ENCODE data around the gene GRPEL1.

GRPEL1 gene

GRCh38 chr4:7043284-7044136, 24.4 kb downstream of the GRPEL1 start, which contains the start of gene TADA2B:
Gene TADA2B (plus strand): TSS chr4:7043372. CDS start chr4:7043580, 208 bp downstream.
- H3K9me3 Mint-ChIP-seq, result no peaks in the 10 kb centered on the region
- H3K27ac Mint-ChIP-seq, result peak within 1 kb of the TSS; percentile 82
- peaks cover 38% of the 10 kb centered on the region for H3K36me3 Mint-ChIP-seq (ENCODE audit: low read depth)
- no peaks in the 10 kb centered on the region for H3K27me3 Mint-ChIP-seq
- intact Hi-C loops (cut with micrococcal nuclease), result loop anchor here (1.0 to 2.0 kb wide), 3 partner anchors 25 to 59 kb away; partner anchors contain the start of gene GRPEL1
- peaks cover 58% of the 10 kb centered on the region for H3K4me1 Mint-ChIP-seq (ENCODE audit: low read depth)
- peak within 1 kb of the TSS; percentile 82 for H3K4me3 Mint-ChIP-seq

GRCh38 chr4:7042503-7043283, 25.2 kb downstream of the GRPEL1 start:
- Mint-ChIP-seq H3K27me3 (no peaks in the 10 kb centered on the region), H3K9me3 (no peaks in the 10 kb centered on the region), H3K4me1 (ENCODE audit: low read depth) (peaks cover 56% of the 10 kb centered on the region), H3K4me3 (peak overlapping the region; percentile 82), H3K36me3 (ENCODE audit: low read depth) (peaks cover 36% of the 10 kb centered on the region), H3K27ac (peak overlapping the region; percentile 80)
- intact Hi-C loops (cut with micrococcal nuclease), result loop anchor here (1.0 to 2.0 kb wide), 3 partner anchors 26 to 60 kb away; partner anchors contain the start of gene GRPEL1

GRCh38 chr4:7041801-7042502, 25.9 kb downstream of the GRPEL1 start:
- H3K27ac Mint-ChIP-seq, result peak overlapping the region; percentile 80
- no peaks in the 10 kb centered on the region for H3K27me3 Mint-ChIP-seq
- peaks cover 29% of the 10 kb centered on the region for H3K36me3 Mint-ChIP-seq (ENCODE audit: low read depth)
- H3K4me1 Mint-ChIP-seq (ENCODE audit: low read depth), result peaks cover 48% of the 10 kb centered on the region
- no peaks in the 10 kb centered on the region for H3K9me3 Mint-ChIP-seq
- peak overlapping the region; percentile 82 for H3K4me3 Mint-ChIP-seq
- intact Hi-C loops (cut with micrococcal nuclease), result loop anchor here (2.0 kb wide), 2 partner anchors 55 to 61 kb away; no protein-coding TSS in a partner anchor

- Mint-ChIP-seq H3K27me3 (no peaks in the 10 kb centered on the region), H3K4me3 (peak overlapping the region; percentile 82), H3K4me1 (ENCODE audit: low read depth) (peaks cover 41% of the 10 kb centered on the region), H3K36me3 (ENCODE audit: low read depth) (peaks cover 22% of the 10 kb centered on the region), H3K9me3 (no peaks in the 10 kb centered on the region), H3K27ac (peak overlapping the region; percentile 80)
- intact Hi-C loops (cut with micrococcal nuclease), result no loop called here
These were observed 26.6 kb downstream of the GRPEL1 start for GRCh38 chr4:7041246-7041645.

- peak overlapping the region; percentile 80 for H3K27ac Mint-ChIP-seq
- intact Hi-C loops (cut with micrococcal nuclease), result no loop called here
- peaks cover 17% of the 10 kb centered on the region for H3K36me3 Mint-ChIP-seq (ENCODE audit: low read depth)
- no peaks in the 10 kb centered on the region for H3K9me3 Mint-ChIP-seq
- H3K4me1 Mint-ChIP-seq (ENCODE audit: low read depth), result peaks cover 36% of the 10 kb centered on the region
- H3K27me3 Mint-ChIP-seq, result no peaks in the 10 kb centered on the region
- peak overlapping the region; percentile 9 for H3K4me3 Mint-ChIP-seq
These were observed 27.1 kb downstream of the GRPEL1 start for GRCh38 chr4:7040765-7041164.

- intact Hi-C loops (cut with micrococcal nuclease), result no loop called here
- H3K27me3 Mint-ChIP-seq, result no peaks in the 10 kb centered on the region
These were observed 30.4 kb downstream of the GRPEL1 start for GRCh38 chr4:7037425-7037824.

GRCh38 chr4:7034262-7035081, 33.4 kb downstream of the GRPEL1 start:
- Mint-ChIP-seq H3K9me3 (no peaks in the 10 kb centered on the region), H3K4me3 (no peak overlapping the region), H3K27ac (peak overlapping the region; percentile 44), H3K27me3 (no peaks in the 10 kb centered on the region), H3K4me1 (ENCODE audit: low read depth) (peaks cover 5% of the 10 kb centered on the region), H3K36me3 (ENCODE audit: low read depth) (peaks cover 48% of the 10 kb centered on the region)
- intact Hi-C loops (cut with micrococcal nuclease), result no loop called here

More at GRCh38 chr4:7037425-7037824, 30.4 kb downstream of the GRPEL1 start:
- Mint-ChIP-seq H3K27ac (no peak overlapping the region), H3K4me1 (ENCODE audit: low read depth) (peaks cover 17% of the 10 kb centered on the region), H3K36me3 (ENCODE audit: low read depth) (peaks cover 19% of the 10 kb centered on the region), H3K9me3 (no peaks in the 10 kb centered on the region), H3K4me3 (no peak overlapping the region)

- Mint-ChIP-seq H3K36me3 (ENCODE audit: low read depth) (peaks cover 67% of the 10 kb centered on the region), H3K27ac (no peak overlapping the region), H3K4me1 (ENCODE audit: low read depth) (peaks cover 17% of the 10 kb centered on the region), H3K27me3 (no peaks in the 10 kb centered on the region), H3K4me3 (no peak overlapping the region), H3K9me3 (no peaks in the 10 kb centered on the region)
- intact Hi-C loops (cut with micrococcal nuclease), result no loop called here
These were observed 35.3 kb downstream of the GRPEL1 start for GRCh38 chr4:7032596-7032995.

GRCh38 chr4:7031558-7032449, 36.1 kb downstream of the GRPEL1 start:
- H3K9me3 Mint-ChIP-seq, result no peaks in the 10 kb centered on the region
- H3K27me3 Mint-ChIP-seq, result no peaks in the 10 kb centered on the region
- intact Hi-C loops (cut with micrococcal nuclease), result no loop called here

GRCh38 chr4:7030856-7031255, 37.0 kb downstream of the GRPEL1 start:
- Mint-ChIP-seq H3K4me3 (no peak overlapping the region), H3K9me3 (no peaks in the 10 kb centered on the region), H3K27ac (no peak overlapping the region), H3K4me1 (ENCODE audit: low read depth) (peaks cover 23% of the 10 kb centered on the region), H3K36me3 (ENCODE audit: low read depth) (peaks cover 84% of the 10 kb centered on the region), H3K27me3 (no peaks in the 10 kb centered on the region)
- intact Hi-C loops (cut with micrococcal nuclease), result no loop called here

More at GRCh38 chr4:7031558-7032449, 36.1 kb downstream of the GRPEL1 start:
- Mint-ChIP-seq H3K4me1 (ENCODE audit: low read depth) (peaks cover 23% of the 10 kb centered on the region), H3K36me3 (ENCODE audit: low read depth) (peaks cover 75% of the 10 kb centered on the region), H3K27ac (no peak overlapping the region), H3K4me3 (no peak overlapping the region)

- Mint-ChIP-seq H3K4me1 (ENCODE audit: low read depth) (peaks cover 23% of the 10 kb centered on the region), H3K4me3 (no peak overlapping the region), H3K36me3 (ENCODE audit: low read depth) (peaks cover 94% of the 10 kb centered on the region), H3K9me3 (no peaks in the 10 kb centered on the region), H3K27me3 (no peaks in the 10 kb centered on the region), H3K27ac (no peak overlapping the region)
- intact Hi-C loops (cut with micrococcal nuclease), result no loop called here
These were observed 37.9 kb downstream of the GRPEL1 start for GRCh38 chr4:7029921-7030320.

GRCh38 chr4:7029212-7029611, 38.7 kb downstream of the GRPEL1 start:
- no peak overlapping the region for H3K27ac Mint-ChIP-seq
- H3K36me3 Mint-ChIP-seq (ENCODE audit: low read depth), result peaks cover 100% of the 10 kb centered on the region
- intact Hi-C loops (cut with micrococcal nuclease), result no loop called here
- H3K9me3 Mint-ChIP-seq, result no peaks in the 10 kb centered on the region
- H3K27me3 Mint-ChIP-seq, result no peaks in the 10 kb centered on the region
- H3K4me3 Mint-ChIP-seq, result no peak overlapping the region
- H3K4me1 Mint-ChIP-seq (ENCODE audit: low read depth), result peaks cover 23% of the 10 kb centered on the region

All from dendritic cell treated with granulocyte-macrophage colony-stimulating factor and Interleukin-4, amounts not matched to agents 40 ng/mL and 50 ng/mL, for 4 days (primary cell).